GM12878 (cell line): ENCODE measurements around the gene FAXC. TPM values are rescaled to one million over a fixed set of nuclear protein-coding genes. Genes with fewer than 3 reads are reported as not detected.

Source experiments
- BHLHE40 ChIP-seq, 2 experiments: fragments of 450-650 bp in 1 of 2; IDR thresholded peaks; 2 replicates each; pipeline ENCODE4 v1.6.1; 2011 to 2017; ENCODE audit warnings: low read depth in 2 of 2, borderline replicate concordance in 1 of 2, improper control_type of control experiment in 1 of 2, low read length in 1 of 2, mild to moderate bottlenecking in 1 of 2
- CBX5 ChIP-seq: sonication (generic); IDR thresholded peaks from 2 replicates; pipeline ENCODE4 v1.6.1; 2016; ENCODE audit warnings: low read depth, moderate library complexity, mild to moderate bottlenecking, inconsistent platforms
- EGR1 ChIP-seq, 2 experiments: IDR thresholded peaks; 1 replicate in 1 of 2; 2 replicates in 1 of 2; pipeline ENCODE4 v1.6.1; 2011 to 2012; ENCODE audit warnings: low read depth in 2 of 2, low read length in 2 of 2, borderline replicate concordance in 1 of 2, mild to moderate bottlenecking in 1 of 2, moderate library complexity in 1 of 2
- LARP7 ChIP-seq: fragments of 450-650 bp; IDR thresholded peaks from 2 replicates; pipeline ENCODE4 v1.6.1; 2017; ENCODE audit warnings: mild to moderate bottlenecking
- NR2C1 ChIP-seq: fragments of 450-650 bp; IDR thresholded peaks from 2 replicates; pipeline ENCODE4 v1.6.1; 2017; ENCODE audit warnings: antibody characterized with exemption, mild to moderate bottlenecking, moderate library complexity
- POU2F2 ChIP-seq: IDR thresholded peaks from 3 replicates; pipeline ENCODE4 v1.6.1; 2011; ENCODE audit warnings: low read depth, mild to moderate bottlenecking, low read length, borderline replicate concordance
- SIX5 ChIP-seq: IDR thresholded peaks from 2 replicates; pipeline ENCODE4 v1.6.1; 2011; ENCODE audit warnings: mild to moderate bottlenecking, low read depth, low read length, moderate library complexity; ENCODE audit not compliant: severe bottlenecking
- SP1 ChIP-seq: IDR thresholded peaks from one replicate; pipeline ENCODE4 v1.6.1; 2011; ENCODE audit warnings: low read depth, low read length
- TCF7 ChIP-seq: IDR thresholded peaks from 2 replicates; pipeline ENCODE4 v1.6.1; 2014; ENCODE audit warnings: antibody characterized with exemption, borderline replicate concordance
- ZBED1 ChIP-seq: IDR thresholded peaks from 2 replicates; pipeline ENCODE4 v1.6.1; 2016; ENCODE audit warnings: borderline replicate concordance
- ZNF274 ChIP-seq: IDR thresholded peaks from one replicate; pipeline ENCODE4 v1.8.0; 2011; ENCODE audit not compliant: insufficient read length, insufficient read depth
- polyA plus RNA-seq, 11 experiments: library from polyadenylated mRNA; depleted of rRNA in 4 of 11; unstranded in 6 of 11; stranded (reverse) in 5 of 11; fragments of >200 nt; fragmentation: Nextera tagmentation in 4 of 11; fragmentation: Illumina TruSeq in 1 of 11; extraction: Ambion mirVana in 4 of 11; extraction: Trizol in 1 of 11; gene quantifications; 1 replicate in 1 of 11; 2 replicates in 10 of 11; pipeline versions ENCODE4 v1.2.1 to v1.2.3, GENCODE V29; 2011 to 2016; ENCODE audit warnings: inconsistent platforms in 2 of 11, missing spikeins in 2 of 11, low read depth in 1 of 11
- total RNA-seq, 4 experiments: library from RNA; depleted of rRNA in 3 of 4; stranded (reverse); fragments of >200 nt in 3 of 4; fragmentation: Illumina TruSeq in 1 of 4; extraction: Trizol in 1 of 4; gene quantifications; 2 replicates each; pipeline versions ENCODE4 v1.2.1 to v1.2.3, GENCODE V29; 2013 to 2021
- TF ChIP-seq, protein P1 (sequence below): fragments of 450-650 bp; formaldehyde crosslinking; IDR thresholded peaks from 2 replicates; pipeline ENCODE4 v1.4.0; 2020; ENCODE audit warnings: mild to moderate bottlenecking, moderate library complexity
- TF ChIP-seq, protein P2 (sequence below): fragments of 450-650 bp; IDR thresholded peaks from 2 replicates; pipeline ENCODE4 v1.6.1; 2014; ENCODE audit warnings: mild to moderate bottlenecking
- TF ChIP-seq, protein P3 (sequence below): fragments of 450-650 bp; IDR thresholded peaks from 2 replicates; pipeline ENCODE4 v1.6.1; 2017; ENCODE audit warnings: mild to moderate bottlenecking, low read depth, inconsistent platforms; ENCODE audit not compliant: poor library complexity, severe bottlenecking

The FAXC gene
- total and polyA plus RNA-seq, 10 of the 15 experiments (the other 5 are each of a cell fraction or from before 2014, with no cell fraction given): not detected

DNA sequence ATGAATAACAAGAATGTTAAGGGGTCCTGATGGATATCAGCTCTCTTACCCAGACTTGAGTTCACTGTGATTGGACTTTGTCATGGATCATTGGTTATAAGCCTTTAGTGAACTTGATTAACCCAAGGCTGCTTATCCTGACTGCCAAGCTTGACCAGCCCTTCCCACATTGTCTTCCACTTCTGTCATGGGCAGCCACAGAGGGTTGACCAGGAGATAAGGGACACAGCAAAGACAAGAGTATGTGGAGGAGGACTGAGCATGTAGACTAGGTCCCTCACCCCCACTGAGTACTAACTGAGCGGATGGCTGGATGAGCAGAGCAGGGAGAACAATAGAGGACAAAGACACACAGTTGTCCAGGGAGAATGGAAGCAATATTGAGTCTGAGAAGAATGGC, 52.5 kb downstream of the FAXC start (continued):
- TF ChIP-seq, protein P1, sequence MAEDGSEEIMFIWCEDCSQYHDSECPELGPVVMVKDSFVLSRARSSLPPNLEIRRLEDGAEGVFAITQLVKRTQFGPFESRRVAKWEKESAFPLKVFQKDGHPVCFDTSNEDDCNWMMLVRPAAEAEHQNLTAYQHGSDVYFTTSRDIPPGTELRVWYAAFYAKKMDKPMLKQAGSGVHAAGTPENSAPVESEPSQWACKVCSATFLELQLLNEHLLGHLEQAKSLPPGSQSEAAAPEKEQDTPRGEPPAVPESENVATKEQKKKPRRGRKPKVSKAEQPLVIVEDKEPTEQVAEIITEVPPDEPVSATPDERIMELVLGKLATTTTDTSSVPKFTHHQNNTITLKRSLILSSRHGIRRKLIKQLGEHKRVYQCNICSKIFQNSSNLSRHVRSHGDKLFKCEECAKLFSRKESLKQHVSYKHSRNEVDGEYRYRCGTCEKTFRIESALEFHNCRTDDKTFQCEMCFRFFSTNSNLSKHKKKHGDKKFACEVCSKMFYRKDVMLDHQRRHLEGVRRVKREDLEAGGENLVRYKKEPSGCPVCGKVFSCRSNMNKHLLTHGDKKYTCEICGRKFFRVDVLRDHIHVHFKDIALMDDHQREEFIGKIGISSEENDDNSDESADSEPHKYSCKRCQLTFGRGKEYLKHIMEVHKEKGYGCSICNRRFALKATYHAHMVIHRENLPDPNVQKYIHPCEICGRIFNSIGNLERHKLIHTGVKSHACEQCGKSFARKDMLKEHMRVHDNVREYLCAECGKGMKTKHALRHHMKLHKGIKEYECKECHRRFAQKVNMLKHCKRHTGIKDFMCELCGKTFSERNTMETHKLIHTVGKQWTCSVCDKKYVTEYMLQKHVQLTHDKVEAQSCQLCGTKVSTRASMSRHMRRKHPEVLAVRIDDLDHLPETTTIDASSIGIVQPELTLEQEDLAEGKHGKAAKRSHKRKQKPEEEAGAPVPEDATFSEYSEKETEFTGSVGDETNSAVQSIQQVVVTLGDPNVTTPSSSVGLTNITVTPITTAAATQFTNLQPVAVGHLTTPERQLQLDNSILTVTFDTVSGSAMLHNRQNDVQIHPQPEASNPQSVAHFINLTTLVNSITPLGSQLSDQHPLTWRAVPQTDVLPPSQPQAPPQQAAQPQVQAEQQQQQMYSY: no peak
- TF ChIP-seq, protein P2, sequence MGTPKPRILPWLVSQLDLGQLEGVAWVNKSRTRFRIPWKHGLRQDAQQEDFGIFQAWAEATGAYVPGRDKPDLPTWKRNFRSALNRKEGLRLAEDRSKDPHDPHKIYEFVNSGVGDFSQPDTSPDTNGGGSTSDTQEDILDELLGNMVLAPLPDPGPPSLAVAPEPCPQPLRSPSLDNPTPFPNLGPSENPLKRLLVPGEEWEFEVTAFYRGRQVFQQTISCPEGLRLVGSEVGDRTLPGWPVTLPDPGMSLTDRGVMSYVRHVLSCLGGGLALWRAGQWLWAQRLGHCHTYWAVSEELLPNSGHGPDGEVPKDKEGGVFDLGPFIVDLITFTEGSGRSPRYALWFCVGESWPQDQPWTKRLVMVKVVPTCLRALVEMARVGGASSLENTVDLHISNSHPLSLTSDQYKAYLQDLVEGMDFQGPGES: no peak
- no peak for TF ChIP-seq ZBED1
- TF ChIP-seq POU2F2: no peak
- no peak for TF ChIP-seq BHLHE40 (IDR thresholded peaks at IDR 0.05; ENCODE audit: borderline replicate concordance in 1 of 2, low read depth in 2 of 2, low read length in 1 of 2)
- TF ChIP-seq, protein P3, sequence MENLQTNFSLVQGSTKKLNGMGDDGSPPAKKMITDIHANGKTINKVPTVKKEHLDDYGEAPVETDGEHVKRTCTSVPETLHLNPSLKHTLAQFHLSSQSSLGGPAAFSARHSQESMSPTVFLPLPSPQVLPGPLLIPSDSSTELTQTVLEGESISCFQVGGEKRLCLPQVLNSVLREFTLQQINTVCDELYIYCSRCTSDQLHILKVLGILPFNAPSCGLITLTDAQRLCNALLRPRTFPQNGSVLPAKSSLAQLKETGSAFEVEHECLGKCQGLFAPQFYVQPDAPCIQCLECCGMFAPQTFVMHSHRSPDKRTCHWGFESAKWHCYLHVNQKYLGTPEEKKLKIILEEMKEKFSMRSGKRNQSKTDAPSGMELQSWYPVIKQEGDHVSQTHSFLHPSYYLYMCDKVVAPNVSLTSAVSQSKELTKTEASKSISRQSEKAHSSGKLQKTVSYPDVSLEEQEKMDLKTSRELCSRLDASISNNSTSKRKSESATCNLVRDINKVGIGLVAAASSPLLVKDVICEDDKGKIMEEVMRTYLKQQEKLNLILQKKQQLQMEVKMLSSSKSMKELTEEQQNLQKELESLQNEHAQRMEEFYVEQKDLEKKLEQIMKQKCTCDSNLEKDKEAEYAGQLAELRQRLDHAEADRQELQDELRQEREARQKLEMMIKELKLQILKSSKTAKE: no peak
- no peak for TF ChIP-seq EGR1 (IDR thresholded peaks at IDR 0.05; ENCODE audit: borderline replicate concordance in 1 of 2, low read depth in 2 of 2, low read length in 2 of 2)
- TF ChIP-seq CBX5: no peak
- TF ChIP-seq SP1: no peak
- TF ChIP-seq LARP7: no peak
- no peak for TF ChIP-seq SIX5
- no peak for TF ChIP-seq ZNF274
- no peak for TF ChIP-seq NR2C1
- no peak for TF ChIP-seq TCF7
- TF ChIP-seq, all 136 proteins: peak for 0
